ENCODE measurements around the gene BMPR1B. TPM values are rescaled to one million over a fixed set of nuclear protein-coding genes. Genes with fewer than 3 reads are reported as not detected.

BMPR1B gene
- total RNA-seq, 1 experiment from 2014 or later: 7.1 TPM

DNA sequence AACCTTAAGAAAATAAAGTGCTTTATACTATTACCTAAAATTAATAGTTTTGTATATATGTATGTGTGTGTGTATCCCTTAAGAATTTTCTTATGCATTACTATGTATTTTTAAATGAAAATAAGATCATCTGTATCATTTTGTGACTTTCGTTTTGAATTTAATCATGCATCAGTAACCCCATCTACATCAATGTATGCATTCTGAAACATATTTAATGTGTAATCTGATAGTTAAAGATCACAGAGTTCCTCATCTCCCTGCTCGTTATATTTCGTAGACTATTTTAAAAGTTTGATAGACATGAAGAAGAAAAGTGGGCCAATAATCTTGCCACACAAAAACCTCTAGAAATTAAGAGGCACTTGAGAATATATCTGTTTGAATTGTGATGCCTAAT is 7.4 kb downstream of the BMPR1B start:
- no peaks in the 10 kb centered on the region for H3K36me3 ChIP-seq (ENCODE audit: low read depth, low read length)
- intact Hi-C loops (cut with micrococcal nuclease): no loop called here
- CTCF ChIA-PET: no interaction called here
- H4K20me1 ChIP-seq (ENCODE audit: low read length): no peaks in the 10 kb centered on the region
- DNase-seq: no peak
- H3K9ac ChIP-seq (ENCODE audit: low read length): no peak overlapping the region
- H2AFZ ChIP-seq (ENCODE audit: low read length): no peak overlapping the region
- H3K4me3 ChIP-seq (ENCODE audit: low read length): no peak overlapping the region
- no peak overlapping the region for H3K27ac ChIP-seq (ENCODE audit: low read length)
- POLR2A ChIA-PET (ENCODE audit: unreplicated experiment): no interaction called here
- H3K27me3 ChIP-seq (ENCODE audit: low read length): no peaks in the 10 kb centered on the region
- TF ChIP-seq EZH2 (IDR thresholded peaks at IDR 0.05; ENCODE audit: low read length, unreplicated experiment) (no peak), EZH2phosphoT487 (IDR thresholded peaks at IDR 0.05; ENCODE audit: borderline replicate concordance, low read length) (no peak)
- TF ChIP-seq, protein P1, sequence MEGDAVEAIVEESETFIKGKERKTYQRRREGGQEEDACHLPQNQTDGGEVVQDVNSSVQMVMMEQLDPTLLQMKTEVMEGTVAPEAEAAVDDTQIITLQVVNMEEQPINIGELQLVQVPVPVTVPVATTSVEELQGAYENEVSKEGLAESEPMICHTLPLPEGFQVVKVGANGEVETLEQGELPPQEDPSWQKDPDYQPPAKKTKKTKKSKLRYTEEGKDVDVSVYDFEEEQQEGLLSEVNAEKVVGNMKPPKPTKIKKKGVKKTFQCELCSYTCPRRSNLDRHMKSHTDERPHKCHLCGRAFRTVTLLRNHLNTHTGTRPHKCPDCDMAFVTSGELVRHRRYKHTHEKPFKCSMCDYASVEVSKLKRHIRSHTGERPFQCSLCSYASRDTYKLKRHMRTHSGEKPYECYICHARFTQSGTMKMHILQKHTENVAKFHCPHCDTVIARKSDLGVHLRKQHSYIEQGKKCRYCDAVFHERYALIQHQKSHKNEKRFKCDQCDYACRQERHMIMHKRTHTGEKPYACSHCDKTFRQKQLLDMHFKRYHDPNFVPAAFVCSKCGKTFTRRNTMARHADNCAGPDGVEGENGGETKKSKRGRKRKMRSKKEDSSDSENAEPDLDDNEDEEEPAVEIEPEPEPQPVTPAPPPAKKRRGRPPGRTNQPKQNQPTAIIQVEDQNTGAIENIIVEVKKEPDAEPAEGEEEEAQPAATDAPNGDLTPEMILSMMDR (conservative IDR thresholded peaks at IDR 0.05; ENCODE audit: low read depth, low read length): no peak
- H3F3A ChIP-seq (ENCODE audit: low read length, unreplicated experiment): no peaks in the 10 kb centered on the region
- no peaks in the 10 kb centered on the region for H3K9me2 ChIP-seq (replicated peaks; ENCODE audit: low read length)
- H3K4me1 ChIP-seq (ENCODE audit: insufficient read depth, low read length): peaks cover 40% of the 10 kb centered on the region
- peak overlapping the region; percentile 2; the same call in 1 of the 2 replicates for H3K4me2 ChIP-seq (ENCODE audit: low read length)
- peaks cover 56% of the 10 kb centered on the region for H3K79me2 ChIP-seq (ENCODE audit: low read length)
- no peak for ATAC-seq
- no peaks in the 10 kb centered on the region for H3K9me3 ChIP-seq (ENCODE audit: low read length)
- no TSS peak for BruUV-seq (replicated peaks)

- intact Hi-C loops (cut with micrococcal nuclease): no loop called here
- Histone ChIP-seq H3K36me3 (ENCODE audit: low read depth, low read length) (no peaks in the 10 kb centered on the region), H3K4me2 (ENCODE audit: low read length) (no peak overlapping the region), H3K79me2 (ENCODE audit: low read length) (peaks cover 51% of the 10 kb centered on the region), H3K4me1 (ENCODE audit: insufficient read depth, low read length) (peaks cover 40% of the 10 kb centered on the region), H3K27ac (ENCODE audit: low read length) (no peak overlapping the region), H3K4me3 (ENCODE audit: low read length) (no peak overlapping the region), H3F3A (ENCODE audit: low read length, unreplicated experiment) (no peaks in the 10 kb centered on the region), H3K9me3 (ENCODE audit: low read length) (no peaks in the 10 kb centered on the region), H3K27me3 (ENCODE audit: low read length) (no peaks in the 10 kb centered on the region), H4K20me1 (ENCODE audit: low read length) (no peaks in the 10 kb centered on the region), H3K9ac (ENCODE audit: low read length) (no peak overlapping the region; the same call in 1 of the 2 replicates), H2AFZ (ENCODE audit: low read length) (no peak overlapping the region), H3K9me2 (replicated peaks; ENCODE audit: low read length) (no peaks in the 10 kb centered on the region)
- TF ChIP-seq EZH2phosphoT487 (IDR thresholded peaks at IDR 0.05; ENCODE audit: borderline replicate concordance, low read length) (no peak), EZH2 (IDR thresholded peaks at IDR 0.05; ENCODE audit: low read length, unreplicated experiment) (no peak)
- TF ChIP-seq, protein P1 (conservative IDR thresholded peaks at IDR 0.05; ENCODE audit: low read depth, low read length): no peak
- CTCF ChIA-PET: no interaction called here
- POLR2A ChIA-PET (ENCODE audit: unreplicated experiment): no interaction called here
- BruUV-seq (replicated peaks): no TSS peak
- DNase-seq (peak; percentile 31), ATAC-seq (peak; percentile 29; the same call in 1 of the 2 replicates)
Measured at GRCh38 chr4:94765648-94766047, 7.9 kb downstream of the BMPR1B start.

DNA sequence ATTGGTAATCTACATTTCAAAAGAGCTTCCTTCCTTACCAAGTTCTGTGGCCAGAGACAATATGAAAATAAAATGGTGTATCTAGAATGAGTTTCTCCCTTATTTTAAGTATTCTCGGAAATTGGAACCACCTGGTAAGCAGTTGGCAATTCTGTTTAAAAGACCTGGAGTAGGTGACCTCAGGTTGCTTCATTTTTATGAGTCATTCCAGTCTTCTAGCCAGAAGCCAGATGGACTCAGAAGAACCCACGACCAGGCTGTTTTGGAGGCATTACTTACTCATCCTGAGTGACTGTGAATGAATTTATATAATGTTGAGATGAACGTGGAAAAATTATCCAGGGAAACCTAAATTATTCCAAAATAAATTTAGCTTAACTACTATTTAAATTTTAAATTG is 9.1 kb downstream of the BMPR1B start:
- ChIA-PET POLR2A (ENCODE audit: unreplicated experiment) (no interaction called here), CTCF (no interaction called here)
- no peaks in the 10 kb centered on the region for H3K36me3 ChIP-seq (ENCODE audit: low read depth, low read length)
- H3K9ac ChIP-seq (ENCODE audit: low read length): no peak overlapping the region
- no peaks in the 10 kb centered on the region for H3K9me3 ChIP-seq (ENCODE audit: low read length)
- H3K9me2 ChIP-seq (replicated peaks; ENCODE audit: low read length): no peaks in the 10 kb centered on the region
- H3K79me2 ChIP-seq (ENCODE audit: low read length): peaks cover 39% of the 10 kb centered on the region
- H3K27me3 ChIP-seq (ENCODE audit: low read length): no peaks in the 10 kb centered on the region
- peak overlapping the region; percentile 61 for H3K4me2 ChIP-seq (ENCODE audit: low read length)
- no peaks in the 10 kb centered on the region for H4K20me1 ChIP-seq (ENCODE audit: low read length)
- 0 out of 2 replicates have a peak overlapping the region, but pooled peaks have one; percentile 35 for H3K4me3 ChIP-seq (ENCODE audit: low read length)
- no TSS peak for BruUV-seq (replicated peaks)
- DNase-seq: peak; percentile 81
- no peaks in the 10 kb centered on the region for H3F3A ChIP-seq (ENCODE audit: low read length, unreplicated experiment)
- H3K4me1 ChIP-seq (ENCODE audit: insufficient read depth, low read length): peaks cover 33% of the 10 kb centered on the region
- peak; percentile 57 for ATAC-seq
- no peak for TF ChIP-seq EZH2 (IDR thresholded peaks at IDR 0.05; ENCODE audit: low read length, unreplicated experiment)
- no peak for TF ChIP-seq EZH2phosphoT487 (IDR thresholded peaks at IDR 0.05; ENCODE audit: borderline replicate concordance, low read length)
- TF ChIP-seq, protein P1 (conservative IDR thresholded peaks at IDR 0.05; ENCODE audit: low read depth, low read length): no peak
- H2AFZ ChIP-seq (ENCODE audit: low read length): no peak overlapping the region
- intact Hi-C loops (cut with micrococcal nuclease): no loop called here
- peak overlapping the region; percentile 33 for H3K27ac ChIP-seq (ENCODE audit: low read length)

All from PC-3 (cell line).